ENCODE data around the gene PPP1R10. TPM values are rescaled to one million over a fixed set of nuclear protein-coding genes. Genes with fewer than 3 reads are reported as not detected.

The PPP1R10 gene
- total RNA-seq, 1 experiment from 2014 or later: 119 TPM

DNA sequence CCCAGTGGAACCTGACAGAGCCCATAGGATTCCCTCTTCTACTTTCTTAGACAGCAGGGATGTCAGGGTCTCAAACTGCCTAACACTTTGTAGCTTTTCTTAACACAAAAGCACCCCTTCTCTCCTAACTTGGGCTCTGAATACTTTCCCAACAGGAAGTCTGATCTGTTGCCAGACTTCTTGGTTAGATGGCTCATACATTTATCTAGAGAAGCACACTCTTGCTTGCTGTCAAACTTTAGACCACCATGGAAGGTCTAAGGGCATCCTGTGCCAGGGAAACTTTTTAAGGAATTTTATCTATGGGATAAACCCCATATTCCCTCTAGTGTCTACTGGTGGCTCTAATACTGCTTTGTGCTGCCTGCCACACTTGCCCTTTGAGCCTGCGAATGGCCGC is 26.6 kb upstream of the PPP1R10 start:
- TF ChIP-seq, protein P1, sequence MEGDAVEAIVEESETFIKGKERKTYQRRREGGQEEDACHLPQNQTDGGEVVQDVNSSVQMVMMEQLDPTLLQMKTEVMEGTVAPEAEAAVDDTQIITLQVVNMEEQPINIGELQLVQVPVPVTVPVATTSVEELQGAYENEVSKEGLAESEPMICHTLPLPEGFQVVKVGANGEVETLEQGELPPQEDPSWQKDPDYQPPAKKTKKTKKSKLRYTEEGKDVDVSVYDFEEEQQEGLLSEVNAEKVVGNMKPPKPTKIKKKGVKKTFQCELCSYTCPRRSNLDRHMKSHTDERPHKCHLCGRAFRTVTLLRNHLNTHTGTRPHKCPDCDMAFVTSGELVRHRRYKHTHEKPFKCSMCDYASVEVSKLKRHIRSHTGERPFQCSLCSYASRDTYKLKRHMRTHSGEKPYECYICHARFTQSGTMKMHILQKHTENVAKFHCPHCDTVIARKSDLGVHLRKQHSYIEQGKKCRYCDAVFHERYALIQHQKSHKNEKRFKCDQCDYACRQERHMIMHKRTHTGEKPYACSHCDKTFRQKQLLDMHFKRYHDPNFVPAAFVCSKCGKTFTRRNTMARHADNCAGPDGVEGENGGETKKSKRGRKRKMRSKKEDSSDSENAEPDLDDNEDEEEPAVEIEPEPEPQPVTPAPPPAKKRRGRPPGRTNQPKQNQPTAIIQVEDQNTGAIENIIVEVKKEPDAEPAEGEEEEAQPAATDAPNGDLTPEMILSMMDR (IDR thresholded peaks at IDR 0.05; ENCODE audit: unreplicated experiment): no peak
- no TSS peak for BruUV-seq (replicated peaks)
- Mint-ChIP-seq H3K4me3 (ENCODE audit: low read depth, unreplicated experiment) (no peak overlapping the region), H3K9me3 (ENCODE audit: low read depth, unreplicated experiment) (no peaks in the 10 kb centered on the region), H3K27me3 (ENCODE audit: unreplicated experiment) (no peaks in the 10 kb centered on the region), H3K27ac (ENCODE audit: unreplicated experiment) (no peak overlapping the region), H3K4me1 (ENCODE audit: low read depth, unreplicated experiment) (peaks cover 13% of the 10 kb centered on the region), H3K36me3 (ENCODE audit: insufficient read depth, unreplicated experiment) (peaks cover 58% of the 10 kb centered on the region)
- intact Hi-C loops (cut with micrococcal nuclease; ENCODE audit: unreplicated experiment): no loop called here
- CTCF ChIA-PET: interaction anchor here (1.1 kb wide), 1 partner anchor 19 kb away, joined by 5 read pairs; no protein-coding TSS in a partner anchor
- DNase-seq: no peak

DNA sequence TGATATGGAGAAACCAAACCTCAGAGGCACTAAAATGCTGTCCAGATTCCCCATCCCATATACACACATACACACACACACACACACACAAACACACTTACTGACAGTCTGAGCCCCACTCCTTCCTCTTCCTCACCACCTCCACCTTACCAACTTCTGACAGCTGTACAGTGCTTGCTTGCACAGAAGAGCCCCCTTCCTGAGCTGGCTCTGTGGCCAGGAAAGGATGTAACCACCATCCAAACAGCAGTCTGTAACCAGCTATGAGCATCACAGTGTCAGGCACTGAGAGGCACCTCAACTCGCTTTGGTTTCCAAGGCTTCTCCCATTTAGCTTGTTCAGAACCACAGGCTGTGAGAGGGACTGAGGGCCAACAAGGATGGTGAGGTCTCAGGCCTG is 24.0 kb upstream of the PPP1R10 start:
- Mint-ChIP-seq H3K9me3 (ENCODE audit: low read depth, unreplicated experiment) (no peaks in the 10 kb centered on the region), H3K36me3 (ENCODE audit: insufficient read depth, unreplicated experiment) (peaks cover 43% of the 10 kb centered on the region), H3K27ac (ENCODE audit: unreplicated experiment) (no peak overlapping the region), H3K27me3 (ENCODE audit: unreplicated experiment) (no peaks in the 10 kb centered on the region), H3K4me1 (ENCODE audit: low read depth, unreplicated experiment) (peaks cover 6% of the 10 kb centered on the region), H3K4me3 (ENCODE audit: low read depth, unreplicated experiment) (no peak overlapping the region)
- TF ChIP-seq, protein P1 (IDR thresholded peaks at IDR 0.05; ENCODE audit: unreplicated experiment): no peak
- BruUV-seq (replicated peaks): TSS peak; percentile 36
- CTCF ChIA-PET: interaction anchor here (0.5 to 0.6 kb wide), 2 partner anchors 11 to 263 kb away, joined by 3 to 4 read pairs; no protein-coding TSS in a partner anchor
- DNase-seq: no peak
- intact Hi-C loops (cut with micrococcal nuclease; ENCODE audit: unreplicated experiment): no loop called here

DNA sequence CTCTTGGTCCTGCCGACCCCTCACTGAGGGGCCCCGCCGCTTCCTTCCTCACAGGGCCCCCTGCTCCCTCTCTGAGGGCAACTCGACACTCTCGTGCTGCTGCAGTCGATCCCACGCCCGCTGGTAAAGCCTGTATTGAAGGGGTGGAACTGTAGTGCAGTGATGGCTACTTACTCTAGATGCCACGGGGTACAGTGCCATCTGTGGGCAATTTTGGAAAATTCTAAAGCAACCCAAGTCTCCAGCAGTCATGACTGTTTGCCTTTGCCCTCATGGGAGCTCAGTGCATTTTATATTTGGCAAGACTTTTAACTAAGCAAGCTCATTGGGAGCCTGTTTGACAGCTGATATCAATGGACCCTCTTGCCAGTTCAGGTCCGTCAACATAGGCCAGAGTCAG is 23.4 kb upstream of the PPP1R10 start:
- intact Hi-C loops (cut with micrococcal nuclease; ENCODE audit: unreplicated experiment): no loop called here
- TF ChIP-seq, protein P1 (IDR thresholded peaks at IDR 0.05; ENCODE audit: unreplicated experiment): no peak
- Mint-ChIP-seq H3K9me3 (ENCODE audit: low read depth, unreplicated experiment) (no peaks in the 10 kb centered on the region), H3K27ac (ENCODE audit: unreplicated experiment) (no peak overlapping the region), H3K4me3 (ENCODE audit: low read depth, unreplicated experiment) (no peak overlapping the region), H3K27me3 (ENCODE audit: unreplicated experiment) (no peaks in the 10 kb centered on the region), H3K36me3 (ENCODE audit: insufficient read depth, unreplicated experiment) (peaks cover 43% of the 10 kb centered on the region), H3K4me1 (ENCODE audit: low read depth, unreplicated experiment) (peaks cover under 1% of the 10 kb centered on the region)
- no peak for DNase-seq
- CTCF ChIA-PET: no interaction called here
- BruUV-seq (replicated peaks): no TSS peak

DNA sequence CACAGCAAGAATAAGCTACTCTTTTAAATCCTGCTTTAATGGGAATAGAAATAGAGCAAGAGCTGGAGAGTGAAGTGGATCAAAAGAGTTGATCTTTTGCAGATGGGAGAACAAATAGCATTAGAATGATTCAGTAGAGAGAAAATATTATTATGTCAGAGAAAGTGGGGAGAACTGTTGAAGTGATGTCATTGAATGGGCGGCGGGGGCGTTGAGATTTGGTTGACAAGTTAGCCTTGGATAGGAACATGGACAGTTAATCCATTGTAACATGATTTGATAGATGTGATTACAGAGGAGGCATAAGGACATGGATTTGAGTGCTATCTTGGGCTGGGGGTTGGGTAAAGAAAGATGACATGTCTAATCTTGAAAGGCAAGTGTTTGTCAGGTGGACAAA is 18.8 kb upstream of the PPP1R10 start:
- Mint-ChIP-seq H3K9me3 (ENCODE audit: low read depth, unreplicated experiment) (no peaks in the 10 kb centered on the region), H3K4me1 (ENCODE audit: low read depth, unreplicated experiment) (no peaks in the 10 kb centered on the region), H3K4me3 (ENCODE audit: low read depth, unreplicated experiment) (no peak overlapping the region), H3K36me3 (ENCODE audit: insufficient read depth, unreplicated experiment) (peaks cover 46% of the 10 kb centered on the region), H3K27ac (ENCODE audit: unreplicated experiment) (peak overlapping the region; percentile 4), H3K27me3 (ENCODE audit: unreplicated experiment) (no peaks in the 10 kb centered on the region)
- no TSS peak for BruUV-seq (replicated peaks)
- intact Hi-C loops (cut with micrococcal nuclease; ENCODE audit: unreplicated experiment): no loop called here
- CTCF ChIA-PET: interaction anchor here (0.7 kb wide), 1 partner anchor 113 kb away, joined by 3 read pairs; no protein-coding TSS in a partner anchor
- TF ChIP-seq, protein P1 (IDR thresholded peaks at IDR 0.05; ENCODE audit: unreplicated experiment): no peak
- DNase-seq: no peak

All from Calu3 (cell line).